Bronchial epithelial cell (primary cell): ENCODE measurements around the gene ABCC11. TPM values are rescaled to one million over a fixed set of nuclear protein-coding genes. Genes with fewer than 3 reads are reported as not detected.
A peak's percentile ranks its signal among the peaks of the same experiment; 100 is the strongest.
"Not testable (repeated sequence)": the region's sequence is repeated elsewhere in the genome, so short reads cannot be mapped to it uniquely, and the experiment has no call there.

ENCODE experiments used
- DNase-seq: peaks from one replicate; pipeline ENCODE4 v3.0.0-alpha.2; 2010; ENCODE audit warnings: low read depth
- FAIRE-seq: peaks from 2 replicates; lab custom pipeline; 2011; peaks lifted over from hg19 to GRCh38; lab: Jason Lieb, UNC
- H3K27me3 ChIP-seq: 2 replicates; pipeline ENCODE4 v1.5.1; 2011; ENCODE audit warnings: low read length; ENCODE audit not compliant: control insufficient read depth, insufficient read depth
- H3K36me3 ChIP-seq: 2 replicates; pipeline ENCODE4 v1.5.1; 2011; ENCODE audit warnings: low read length; ENCODE audit not compliant: control insufficient read depth, insufficient read depth
- H3K4me3 ChIP-seq: 2 replicates; pipeline ENCODE4 v1.5.1; 2011; ENCODE audit warnings: mild to moderate bottlenecking, low read depth, low read length, control low read depth
- total RNA-seq: library from RNA; depleted of rRNA; stranded (reverse); fragments of >200 nt; gene quantifications from 2 replicates; pipeline ENCODE4 v1.2.1, GENCODE V29; 2014
- TF ChIP-seq, protein P1 (sequence below): IDR thresholded peaks from 2 replicates; pipeline ENCODE4 v1.5.1; 2011; ENCODE audit warnings: mild to moderate bottlenecking, moderate library complexity, low read length, control low read depth, inconsistent platforms; ENCODE audit not compliant: insufficient read depth, severe bottlenecking

The ABCC11 gene
- total RNA-seq, 1 donor from 2014 or later = 0.26 TPM

DNA sequence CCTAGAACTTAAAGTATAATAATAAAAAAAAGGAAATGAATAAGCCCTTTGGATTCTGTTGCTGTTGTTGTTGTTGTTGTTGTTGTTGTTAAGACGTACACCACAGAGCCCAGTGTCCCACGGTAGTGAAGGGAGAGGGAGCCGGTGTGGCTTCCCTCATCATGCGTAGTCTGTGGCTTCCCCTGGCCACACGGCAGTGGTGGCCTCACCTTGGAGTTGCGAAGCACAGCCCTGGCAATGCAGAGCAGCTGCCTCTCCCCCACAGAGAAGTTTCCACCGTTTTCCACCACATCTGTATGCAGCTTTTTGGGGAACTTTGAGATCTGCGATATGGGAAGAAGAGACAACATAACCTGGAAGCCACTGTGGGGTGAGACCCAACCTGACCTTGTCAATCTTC lies 77.4 kb downstream of the ABCC11 start:
- TF ChIP-seq, protein P1, sequence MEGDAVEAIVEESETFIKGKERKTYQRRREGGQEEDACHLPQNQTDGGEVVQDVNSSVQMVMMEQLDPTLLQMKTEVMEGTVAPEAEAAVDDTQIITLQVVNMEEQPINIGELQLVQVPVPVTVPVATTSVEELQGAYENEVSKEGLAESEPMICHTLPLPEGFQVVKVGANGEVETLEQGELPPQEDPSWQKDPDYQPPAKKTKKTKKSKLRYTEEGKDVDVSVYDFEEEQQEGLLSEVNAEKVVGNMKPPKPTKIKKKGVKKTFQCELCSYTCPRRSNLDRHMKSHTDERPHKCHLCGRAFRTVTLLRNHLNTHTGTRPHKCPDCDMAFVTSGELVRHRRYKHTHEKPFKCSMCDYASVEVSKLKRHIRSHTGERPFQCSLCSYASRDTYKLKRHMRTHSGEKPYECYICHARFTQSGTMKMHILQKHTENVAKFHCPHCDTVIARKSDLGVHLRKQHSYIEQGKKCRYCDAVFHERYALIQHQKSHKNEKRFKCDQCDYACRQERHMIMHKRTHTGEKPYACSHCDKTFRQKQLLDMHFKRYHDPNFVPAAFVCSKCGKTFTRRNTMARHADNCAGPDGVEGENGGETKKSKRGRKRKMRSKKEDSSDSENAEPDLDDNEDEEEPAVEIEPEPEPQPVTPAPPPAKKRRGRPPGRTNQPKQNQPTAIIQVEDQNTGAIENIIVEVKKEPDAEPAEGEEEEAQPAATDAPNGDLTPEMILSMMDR = no peak
- FAIRE-seq (no peak), DNase-seq (no peak)
- no peaks in the 10 kb centered on the region for H3K27me3 ChIP-seq
- no peaks in the 10 kb centered on the region for H3K36me3 ChIP-seq
- H3K4me3 ChIP-seq = no peak overlapping the region

DNA sequence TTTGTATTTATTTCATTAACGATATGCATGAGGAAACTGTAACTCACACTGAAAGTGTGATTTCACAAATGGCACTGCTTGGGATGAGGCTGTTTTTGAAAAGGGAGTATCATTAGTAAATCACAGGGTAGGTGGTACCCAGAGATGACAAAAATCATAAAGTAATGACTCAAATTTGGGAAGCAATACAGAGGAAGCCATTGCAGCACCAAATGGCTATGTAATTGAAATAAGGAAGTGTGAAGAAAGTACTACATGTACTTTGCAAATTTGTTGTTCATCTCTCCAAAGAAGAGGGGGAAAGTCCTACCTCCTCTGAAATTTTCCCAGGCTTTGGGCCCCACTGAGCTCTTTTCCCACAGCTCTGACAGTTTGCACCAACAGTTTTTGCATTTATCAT lies 79.3 kb downstream of the ABCC11 start:
- Histone ChIP-seq H3K36me3 (no peaks in the 10 kb centered on the region), H3K27me3 (no peaks in the 10 kb centered on the region)
- TF ChIP-seq, protein P1 = no peak

DNA sequence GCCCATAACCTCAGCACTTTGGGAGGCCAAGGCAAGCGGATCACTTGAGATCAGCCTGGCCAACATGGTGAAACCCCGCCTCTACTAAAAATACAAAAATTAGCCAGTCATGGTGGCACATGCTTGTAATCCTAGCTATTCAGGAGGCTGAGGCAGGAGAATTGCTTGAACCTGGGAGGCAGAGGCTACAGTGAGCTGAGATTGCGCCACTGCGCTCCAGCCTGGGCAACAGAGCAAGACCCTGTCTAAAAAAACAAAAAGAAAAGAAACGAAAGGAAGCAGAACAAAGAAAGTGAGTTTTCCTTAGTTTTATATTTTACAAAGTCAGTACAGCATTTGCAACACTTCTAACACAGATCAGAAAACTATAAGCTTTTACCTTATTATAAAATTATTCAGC lies 80.7 kb downstream of the ABCC11 start:
- not testable (repeated sequence) for FAIRE-seq, H3K36me3 ChIP-seq, H3K27me3 ChIP-seq, DNase-seq, H3K4me3 ChIP-seq

More for the DNA sequence above, 79.3 kb downstream of the ABCC11 start:
- DNase-seq (no peak), FAIRE-seq (no peak)
- no peak overlapping the region for H3K4me3 ChIP-seq

GRCh38 chr16:48165961-48166578 lies 81.3 kb downstream of the ABCC11 start:
- TF ChIP-seq, protein P1 = no peak
- DNase-seq (peak; percentile 34), FAIRE-seq (peak; percentile 23)
- Histone ChIP-seq H3K27me3 (no peaks in the 10 kb centered on the region), H3K36me3 (no peaks in the 10 kb centered on the region), H3K4me3 (no peak overlapping the region)

GRCh38 chr16:48164907-48165715 lies 82.2 kb downstream of the ABCC11 start:
- H3K4me3 ChIP-seq = no peak overlapping the region
- DNase-seq = peak; percentile 39
- TF ChIP-seq, protein P1 = peak; percentile 88
- H3K36me3 ChIP-seq = no peaks in the 10 kb centered on the region
- peak; percentile 87 for FAIRE-seq
- no peaks in the 10 kb centered on the region for H3K27me3 ChIP-seq

GRCh38 chr16:48162839-48163410 lies 84.4 kb downstream of the ABCC11 start:
- no peaks in the 10 kb centered on the region for H3K27me3 ChIP-seq
- TF ChIP-seq, protein P1 = no peak
- no peak for FAIRE-seq
- H3K36me3 ChIP-seq = no peaks in the 10 kb centered on the region
- no peak overlapping the region for H3K4me3 ChIP-seq
- no peak for DNase-seq
